ENCODE data around the gene TWSG1. TPM values are rescaled to one million over a fixed set of nuclear protein-coding genes. Genes with fewer than 3 reads are reported as not detected.
"Not testable (repeated sequence)": the region's sequence is repeated elsewhere in the genome, so short reads cannot be mapped to it uniquely, and the experiment has no call there.

TWSG1 gene
- total RNA-seq, 1 experiment from 2014 or later = 22.0 TPM

GRCh38 chr18:9334973-9335696 is 562 bp downstream of the TWSG1 start:
- DNase-seq (ENCODE audit: extremely low read depth, low read depth) = peak; percentile 6

GRCh38 chr18:9335697-9336045 is 1.1 kb downstream of the TWSG1 start:
- no peak for DNase-seq (ENCODE audit: extremely low read depth, low read depth)

GRCh38 chr18:9336827-9337226 is 2.3 kb downstream of the TWSG1 start:
- DNase-seq (ENCODE audit: extremely low read depth, low read depth) = no peak

- DNase-seq (ENCODE audit: extremely low read depth, low read depth) = no peak
These were observed 3.3 kb downstream of the TWSG1 start for GRCh38 chr18:9337873-9338272.

- DNase-seq (ENCODE audit: extremely low read depth, low read depth) = no peak
These were observed 5.9 kb downstream of the TWSG1 start for GRCh38 chr18:9340472-9340871.

- DNase-seq (ENCODE audit: extremely low read depth, low read depth) = no peak
These were observed 9.0 kb downstream of the TWSG1 start for GRCh38 chr18:9343577-9343976.

- no peak for DNase-seq (ENCODE audit: extremely low read depth, low read depth)
These were observed 12.2 kb downstream of the TWSG1 start for GRCh38 chr18:9346775-9347174.

- DNase-seq (ENCODE audit: extremely low read depth, low read depth) = no peak
These were observed 13.6 kb downstream of the TWSG1 start for GRCh38 chr18:9348079-9348671.

- DNase-seq (ENCODE audit: extremely low read depth, low read depth) = no peak
These were observed 14.2 kb downstream of the TWSG1 start for GRCh38 chr18:9348766-9349165.

- DNase-seq (ENCODE audit: extremely low read depth, low read depth) = no peak
These were observed 19.0 kb downstream of the TWSG1 start for GRCh38 chr18:9353596-9353995.

GRCh38 chr18:9354256-9354655 is 19.7 kb downstream of the TWSG1 start:
- DNase-seq (ENCODE audit: extremely low read depth, low read depth) = no peak

GRCh38 chr18:9356976-9357375 is 22.4 kb downstream of the TWSG1 start:
- DNase-seq (ENCODE audit: extremely low read depth, low read depth) = no peak

- no peak for DNase-seq (ENCODE audit: extremely low read depth, low read depth)
These were observed 25.2 kb downstream of the TWSG1 start for GRCh38 chr18:9359796-9360195.

GRCh38 chr18:9361191-9361590 is 26.6 kb downstream of the TWSG1 start:
- DNase-seq (ENCODE audit: extremely low read depth, low read depth) = no peak

- no peak for DNase-seq (ENCODE audit: extremely low read depth, low read depth)
These were observed 28.3 kb downstream of the TWSG1 start for GRCh38 chr18:9362869-9363268.

- DNase-seq (ENCODE audit: extremely low read depth, low read depth) = no peak
These were observed 29.7 kb downstream of the TWSG1 start for GRCh38 chr18:9364242-9364641.

GRCh38 chr18:9365406-9365805 is 30.8 kb downstream of the TWSG1 start:
- no peak for DNase-seq (ENCODE audit: extremely low read depth, low read depth)

- DNase-seq (ENCODE audit: extremely low read depth, low read depth) = peak; percentile 22
These were observed 31.6 kb downstream of the TWSG1 start for GRCh38 chr18:9366126-9366714.

GRCh38 chr18:9373254-9373653 is 38.7 kb downstream of the TWSG1 start:
- DNase-seq (ENCODE audit: extremely low read depth, low read depth) = not testable (repeated sequence)

GRCh38 chr18:9379118-9379517 is 44.5 kb downstream of the TWSG1 start:
- no peak for DNase-seq (ENCODE audit: extremely low read depth, low read depth)

- no peak for DNase-seq (ENCODE audit: extremely low read depth, low read depth)
These were observed 45.5 kb downstream of the TWSG1 start for GRCh38 chr18:9380101-9380500.

All from NCI-H460 (cell line).